ENCODE measurements around the gene ACBD4. TPM values are rescaled to one million over a fixed set of nuclear protein-coding genes. Genes with fewer than 3 reads are reported as not detected.
A peak's percentile ranks its signal among the peaks of the same experiment; 100 is the strongest.

The ACBD4 gene
- total RNA-seq, 1 donor from 2014 or later, result 5.6 TPM

GRCh38 chr17:45116434-45117016 is 19.0 kb upstream of the ACBD4 start:
- TF ChIP-seq CTCF (IDR thresholded peaks at IDR 0.05), result no peak
- Mint-ChIP-seq H3K27me3 (ENCODE audit: low read depth) (no peaks in the 10 kb centered on the region), H3K4me1 (ENCODE audit: low read depth) (peaks cover 21% of the 10 kb centered on the region), H3K27ac (ENCODE audit: unreplicated experiment) (peak overlapping the region; percentile 88), H3K36me3 (ENCODE audit: low read depth) (peaks cover 17% of the 10 kb centered on the region), H3K4me3 (ENCODE audit: unreplicated experiment) (no peak overlapping the region), H3K9me3 (ENCODE audit: low read depth) (no peaks in the 10 kb centered on the region)
- no peak for DNase-seq (ENCODE audit: low spot score)

GRCh38 chr17:45117334-45117733 is 18.2 kb upstream of the ACBD4 start:
- no peak overlapping the region for H3K27ac Mint-ChIP-seq (ENCODE audit: unreplicated experiment)
- H3K27me3 Mint-ChIP-seq (ENCODE audit: low read depth), result no peaks in the 10 kb centered on the region
- DNase-seq (ENCODE audit: low spot score), result no peak
- no peaks in the 10 kb centered on the region for H3K9me3 Mint-ChIP-seq (ENCODE audit: low read depth)
- peaks cover 25% of the 10 kb centered on the region for H3K4me1 Mint-ChIP-seq (ENCODE audit: low read depth)
- peaks cover 17% of the 10 kb centered on the region for H3K36me3 Mint-ChIP-seq (ENCODE audit: low read depth)
- H3K4me3 Mint-ChIP-seq (ENCODE audit: unreplicated experiment), result no peak overlapping the region
- no peak for TF ChIP-seq CTCF (IDR thresholded peaks at IDR 0.05)

- no peak overlapping the region for H3K27ac Mint-ChIP-seq (ENCODE audit: unreplicated experiment)
Measured at GRCh38 chr17:45117848-45118646, 17.4 kb upstream of the ACBD4 start.

GRCh38 chr17:45118691-45119090 is 16.8 kb upstream of the ACBD4 start:
- H3K9me3 Mint-ChIP-seq (ENCODE audit: low read depth), result no peaks in the 10 kb centered on the region

More at GRCh38 chr17:45117848-45118646, 17.4 kb upstream of the ACBD4 start:
- DNase-seq (ENCODE audit: low spot score), result no peak
- peaks cover 17% of the 10 kb centered on the region for H3K36me3 Mint-ChIP-seq (ENCODE audit: low read depth)
- H3K27me3 Mint-ChIP-seq (ENCODE audit: low read depth), result no peaks in the 10 kb centered on the region
- H3K4me3 Mint-ChIP-seq (ENCODE audit: unreplicated experiment), result no peak overlapping the region
- H3K4me1 Mint-ChIP-seq (ENCODE audit: low read depth), result peaks cover 32% of the 10 kb centered on the region
- H3K9me3 Mint-ChIP-seq (ENCODE audit: low read depth), result no peaks in the 10 kb centered on the region
- no peak for TF ChIP-seq CTCF (IDR thresholded peaks at IDR 0.05)

More at GRCh38 chr17:45118691-45119090, 16.8 kb upstream of the ACBD4 start:
- Mint-ChIP-seq H3K36me3 (ENCODE audit: low read depth) (peaks cover 17% of the 10 kb centered on the region), H3K27ac (ENCODE audit: unreplicated experiment) (no peak overlapping the region), H3K4me1 (ENCODE audit: low read depth) (peaks cover 36% of the 10 kb centered on the region), H3K4me3 (ENCODE audit: unreplicated experiment) (no peak overlapping the region), H3K27me3 (ENCODE audit: low read depth) (no peaks in the 10 kb centered on the region)
- no peak for TF ChIP-seq CTCF (IDR thresholded peaks at IDR 0.05)
- no peak for DNase-seq (ENCODE audit: low spot score)

Measured in chondrocyte (in vitro differentiated cells).